ENCODE measurements around the gene NUTM2E.
"Not testable (repeated sequence)": the region's sequence is repeated elsewhere in the genome, so short reads cannot be mapped to it uniquely, and the experiment has no call there.

- not testable (repeated sequence) for TF ChIP-seq CTCF (IDR thresholded peaks at IDR 0.05)
- TF ChIP-seq POLR2A (IDR thresholded peaks at IDR 0.05) (peak in 1 of 2 donors; percentile 11), EP300 (IDR thresholded peaks at IDR 0.05) (peak in 1 of 2 donors; percentile 76)
Measured at GRCh38 chr10:79826496-79827215, at the start of gene NUTM2E.
